Adipocyte (in vitro differentiated cells): ENCODE results near the gene KRTAP1-3.
"Not testable (repeated sequence)": the region's sequence is repeated elsewhere in the genome, so short reads cannot be mapped to it uniquely, and the experiment has no call there.

Source experiments
- DNase-seq: peaks from one replicate; pipeline ENCODE4 v3.0.0-alpha.2; 2015; ENCODE audit warnings: low read depth
- H3K27me3 ChIP-seq: replicated peaks from 2 replicates; pipeline ENCODE4 v1.7.0; 2013; ENCODE audit warnings: mild to moderate bottlenecking, low read length, moderate library complexity; ENCODE audit not compliant: control insufficient read depth, insufficient read depth
- H3K36me3 ChIP-seq: 2 replicates; pipeline ENCODE4 v1.7.0; 2013; ENCODE audit warnings: low read length, mild to moderate bottlenecking, moderate library complexity; ENCODE audit not compliant: control insufficient read depth, insufficient read depth, severe bottlenecking
- H3K4me1 ChIP-seq: 2 replicates; pipeline ENCODE4 v1.7.0; 2013; ENCODE audit warnings: mild to moderate bottlenecking, low read length, moderate library complexity; ENCODE audit not compliant: control insufficient read depth, insufficient read depth
- H3K4me3 ChIP-seq: 2 replicates; pipeline ENCODE4 v1.7.0; 2013; ENCODE audit warnings: mild to moderate bottlenecking, low read length, moderate library complexity
- H3K9ac ChIP-seq: 2 replicates; pipeline ENCODE4 v1.7.0; 2013; ENCODE audit warnings: mild to moderate bottlenecking, low read length, moderate library complexity
- H3K9me3 ChIP-seq: 2 replicates; pipeline ENCODE4 v1.7.0; 2013; ENCODE audit warnings: mild to moderate bottlenecking, low read length, moderate library complexity; ENCODE audit not compliant: control insufficient read depth

KRTAP1-3 gene

GRCh38 chr17:41008811-41009210 is 25.9 kb downstream of the KRTAP1-3 start, which contains the start of gene KRTAP3-1:
Gene KRTAP3-1, minus strand, starts transcription at chr17:41009128. Its CDS starts 54 bp downstream, at chr17:41009074.
- no peak for DNase-seq
- no peaks in the 10 kb centered on the region for H3K27me3 ChIP-seq
- no peaks in the 10 kb centered on the region for H3K36me3 ChIP-seq
- no peak within 1 kb of the TSS for H3K9ac ChIP-seq
- no peaks in the 10 kb centered on the region for H3K9me3 ChIP-seq
- H3K4me3 ChIP-seq = no peak within 1 kb of the TSS
- peaks cover 8% of the 10 kb centered on the region for H3K4me1 ChIP-seq

DNA sequence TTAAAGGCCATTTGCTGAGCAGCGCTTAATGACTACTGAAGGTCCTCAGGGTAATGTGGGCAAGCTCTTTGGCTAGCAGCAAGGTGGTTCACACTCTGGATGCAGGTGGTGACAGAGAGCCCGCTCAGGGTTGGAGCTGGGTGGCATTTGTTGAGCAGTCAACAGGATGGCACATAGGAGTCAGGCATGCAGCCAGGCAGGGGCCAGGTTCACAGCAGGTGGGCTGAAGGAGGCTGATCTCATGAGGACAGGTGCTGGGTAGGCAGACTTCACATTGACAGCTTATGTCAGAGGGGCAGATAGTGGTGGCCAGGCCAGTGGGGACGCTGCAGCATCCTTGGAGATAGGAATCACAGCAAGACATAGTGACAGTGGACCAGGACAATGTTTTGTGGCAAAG is 30.3 kb downstream of the KRTAP1-3 start:
- no peaks in the 10 kb centered on the region for H3K4me1 ChIP-seq

GRCh38 chr17:41003926-41004325 is 30.7 kb downstream of the KRTAP1-3 start:
- Histone ChIP-seq H3K36me3 (no peaks in the 10 kb centered on the region), H3K27me3 (no peaks in the 10 kb centered on the region), H3K9me3 (no peaks in the 10 kb centered on the region), H3K4me3 (no peak overlapping the region), H3K4me1 (no peaks in the 10 kb centered on the region), H3K9ac (no peak overlapping the region)
- no peak for DNase-seq

More for the DNA sequence above, 30.3 kb downstream of the KRTAP1-3 start:
- no peaks in the 10 kb centered on the region for H3K27me3 ChIP-seq
- no peak for DNase-seq
- H3K9ac ChIP-seq = no peak overlapping the region
- H3K9me3 ChIP-seq = no peaks in the 10 kb centered on the region
- H3K36me3 ChIP-seq = no peaks in the 10 kb centered on the region
- no peak overlapping the region for H3K4me3 ChIP-seq

GRCh38 chr17:41002814-41003213 is 31.9 kb downstream of the KRTAP1-3 start:
- Histone ChIP-seq H3K36me3 (no peaks in the 10 kb centered on the region), H3K9ac (no peak overlapping the region), H3K27me3 (no peaks in the 10 kb centered on the region), H3K9me3 (no peaks in the 10 kb centered on the region), H3K4me3 (no peak overlapping the region), H3K4me1 (no peaks in the 10 kb centered on the region)
- DNase-seq = peak; percentile 58

GRCh38 chr17:41001795-41002194 is 32.9 kb downstream of the KRTAP1-3 start:
- Histone ChIP-seq H3K9me3 (no peaks in the 10 kb centered on the region), H3K27me3 (peaks cover 3% of the 10 kb centered on the region), H3K9ac (no peak overlapping the region), H3K4me3 (no peak overlapping the region), H3K4me1 (no peaks in the 10 kb centered on the region), H3K36me3 (no peaks in the 10 kb centered on the region)
- no peak for DNase-seq

- H3K4me1 ChIP-seq, H3K36me3 ChIP-seq, H3K9me3 ChIP-seq, H3K27me3 ChIP-seq, H3K9ac ChIP-seq, DNase-seq, H3K4me3 ChIP-seq: not testable (repeated sequence)
These were observed 35.1 kb downstream of the KRTAP1-3 start, which contains the start of gene KRTAP3-2 for GRCh38 chr17:40999563-40999962. Gene KRTAP3-2, minus strand, starts transcription at chr17:40999906. Its CDS starts 53 bp downstream, at chr17:40999853.

GRCh38 chr17:40997361-40997760 is 37.3 kb downstream of the KRTAP1-3 start:
- H3K36me3 ChIP-seq = no peaks in the 10 kb centered on the region
- no peak overlapping the region for H3K9ac ChIP-seq
- no peak overlapping the region for H3K4me3 ChIP-seq
- no peak for DNase-seq
- H3K4me1 ChIP-seq = no peaks in the 10 kb centered on the region
- H3K9me3 ChIP-seq = no peaks in the 10 kb centered on the region
- H3K27me3 ChIP-seq = peaks cover 3% of the 10 kb centered on the region

DNA sequence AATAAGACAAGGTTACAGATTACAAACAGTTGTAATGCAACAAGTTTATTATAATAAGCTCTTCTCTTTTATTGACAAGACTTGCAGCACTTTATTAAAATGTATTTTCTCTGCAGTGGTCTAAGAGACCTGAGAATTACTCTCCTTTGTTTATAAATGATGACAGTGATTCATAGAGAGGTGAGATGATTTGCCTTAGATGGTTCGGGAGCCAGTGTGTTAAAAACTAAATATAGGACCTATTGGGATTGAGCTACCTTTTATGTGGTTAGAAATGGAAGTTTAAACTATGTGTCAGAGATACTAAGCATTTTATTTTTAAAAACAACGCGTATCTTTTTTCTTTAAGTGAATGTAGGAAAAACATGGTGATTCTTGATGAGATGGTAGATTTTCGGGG is 37.8 kb downstream of the KRTAP1-3 start:
- no peak overlapping the region for H3K4me3 ChIP-seq
- H3K4me1 ChIP-seq = no peaks in the 10 kb centered on the region
- H3K27me3 ChIP-seq = peaks cover 3% of the 10 kb centered on the region
- no peak overlapping the region for H3K9ac ChIP-seq
- H3K9me3 ChIP-seq = no peaks in the 10 kb centered on the region
- no peaks in the 10 kb centered on the region for H3K36me3 ChIP-seq
- DNase-seq = no peak

- H3K9ac ChIP-seq = no peak overlapping the region
- no peak for DNase-seq
- no peak overlapping the region for H3K4me3 ChIP-seq
- no peaks in the 10 kb centered on the region for H3K4me1 ChIP-seq
- no peaks in the 10 kb centered on the region for H3K36me3 ChIP-seq
- peaks cover 3% of the 10 kb centered on the region for H3K27me3 ChIP-seq
- H3K9me3 ChIP-seq = no peaks in the 10 kb centered on the region
These were observed 39.6 kb downstream of the KRTAP1-3 start for GRCh38 chr17:40995116-40995515.

- Histone ChIP-seq H3K4me1 (no peaks in the 10 kb centered on the region), H3K36me3 (no peaks in the 10 kb centered on the region), H3K4me3 (no peak within 1 kb of the TSS), H3K9ac (no peak within 1 kb of the TSS), H3K9me3 (no peaks in the 10 kb centered on the region), H3K27me3 (peaks cover 3% of the 10 kb centered on the region)
- DNase-seq = no peak
These were observed 40.8 kb downstream of the KRTAP1-3 start, which contains the start of gene KRTAP3-3 for GRCh38 chr17:40993839-40994238. Gene KRTAP3-3, minus strand, starts transcription at chr17:40994164. Its CDS starts 67 bp downstream, at chr17:40994097.

- no peaks in the 10 kb centered on the region for H3K4me1 ChIP-seq
- H3K36me3 ChIP-seq = no peaks in the 10 kb centered on the region
- no peak overlapping the region for H3K9ac ChIP-seq
- H3K4me3 ChIP-seq = no peak overlapping the region
- no peak for DNase-seq
- peaks cover 3% of the 10 kb centered on the region for H3K27me3 ChIP-seq
- no peaks in the 10 kb centered on the region for H3K9me3 ChIP-seq
These were observed 41.6 kb downstream of the KRTAP1-3 start for GRCh38 chr17:40993084-40993483.

DNA sequence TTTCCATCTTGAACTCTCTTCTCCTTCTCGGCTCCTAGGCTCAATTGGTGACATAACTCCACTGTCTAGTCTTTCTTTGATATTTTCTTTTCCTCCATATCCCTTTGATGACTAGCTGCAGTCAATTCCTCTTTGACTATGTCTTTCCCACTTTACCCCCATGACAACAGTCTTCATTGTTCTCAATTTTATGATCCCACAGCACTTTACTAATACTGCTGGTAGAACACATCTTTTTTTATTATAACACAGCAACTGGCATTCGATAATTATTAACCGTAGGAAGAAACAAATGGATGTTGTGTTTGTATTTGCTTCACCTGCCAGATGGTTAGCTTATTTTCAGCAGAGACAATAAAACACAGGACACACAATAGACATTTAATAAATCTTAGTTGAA is 42.0 kb downstream of the KRTAP1-3 start:
- no peak for DNase-seq
- H3K4me3 ChIP-seq = no peak overlapping the region
- H3K9ac ChIP-seq = no peak overlapping the region
- no peaks in the 10 kb centered on the region for H3K4me1 ChIP-seq
- H3K36me3 ChIP-seq = no peaks in the 10 kb centered on the region
- peaks cover 3% of the 10 kb centered on the region for H3K27me3 ChIP-seq
- H3K9me3 ChIP-seq = no peaks in the 10 kb centered on the region
